ENCODE data around the gene TNS4. TPM values are rescaled to one million over a fixed set of nuclear protein-coding genes. Genes with fewer than 3 reads are reported as not detected.

TNS4 gene
- total RNA-seq, 1 experiment from 2014 or later = not detected

DNA sequence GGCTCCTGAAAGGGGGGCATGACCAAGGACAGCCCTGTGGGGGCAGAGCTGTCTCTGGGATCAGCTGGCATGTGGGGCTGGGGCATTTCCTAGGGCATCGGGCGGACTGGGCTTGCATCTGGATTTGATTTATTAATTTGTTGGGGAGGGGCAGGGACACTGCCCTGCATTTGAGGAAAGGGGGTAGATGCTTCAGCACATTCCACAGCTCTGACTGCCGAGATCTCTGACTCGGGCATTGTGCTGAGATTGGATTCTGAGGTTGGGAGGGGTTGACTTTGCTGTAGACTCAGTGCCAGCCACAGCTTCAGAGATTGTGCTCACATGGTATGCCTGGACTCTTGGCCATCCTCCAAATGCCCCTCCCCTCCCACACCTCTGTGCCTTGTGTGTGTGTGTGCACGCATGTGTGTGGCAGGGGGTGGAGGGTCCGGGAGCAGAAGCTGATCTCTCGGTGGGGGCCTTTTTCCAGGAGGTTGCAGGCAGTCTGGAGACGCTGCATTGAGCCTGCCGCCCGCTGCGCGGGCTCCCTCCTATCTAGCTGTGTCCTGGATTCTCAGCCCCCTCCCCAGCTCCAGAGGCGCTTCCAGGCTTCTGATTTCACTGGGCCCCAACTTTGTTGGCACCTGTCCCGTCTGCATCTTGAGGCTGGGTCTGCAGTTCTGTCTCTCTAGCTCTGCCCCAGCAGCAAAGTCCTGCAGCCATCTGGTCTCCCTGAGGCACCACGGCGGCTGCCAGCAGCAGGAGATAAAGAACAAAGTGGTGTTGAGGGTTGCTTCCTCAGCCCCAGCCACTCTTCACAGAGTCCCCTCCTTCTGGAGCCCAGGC lies 43.2 kb downstream of the TNS4 start:
- peak; percentile 73 for DNase-seq (ENCODE audit: low read depth)

DNA sequence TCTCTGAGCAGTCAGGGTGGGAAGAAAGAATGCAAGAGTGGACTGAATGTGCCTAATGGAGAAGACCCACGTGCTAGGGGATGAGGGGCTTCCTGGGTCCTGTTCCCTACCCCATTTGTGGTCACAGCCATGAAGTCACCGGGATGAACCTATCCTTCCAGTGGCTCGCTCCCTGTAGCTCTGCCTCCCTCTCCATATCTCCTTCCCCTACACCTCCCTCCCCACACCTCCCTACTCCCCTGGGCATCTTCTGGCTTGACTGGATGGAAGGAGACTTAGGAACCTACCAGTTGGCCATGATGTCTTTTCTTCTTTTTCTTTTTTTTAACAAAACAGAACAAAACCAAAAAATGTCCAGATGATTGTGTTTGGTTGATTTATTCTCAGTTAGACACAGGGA lies 44.1 kb downstream of the TNS4 start:
- no peak for DNase-seq (ENCODE audit: low read depth)

DNA sequence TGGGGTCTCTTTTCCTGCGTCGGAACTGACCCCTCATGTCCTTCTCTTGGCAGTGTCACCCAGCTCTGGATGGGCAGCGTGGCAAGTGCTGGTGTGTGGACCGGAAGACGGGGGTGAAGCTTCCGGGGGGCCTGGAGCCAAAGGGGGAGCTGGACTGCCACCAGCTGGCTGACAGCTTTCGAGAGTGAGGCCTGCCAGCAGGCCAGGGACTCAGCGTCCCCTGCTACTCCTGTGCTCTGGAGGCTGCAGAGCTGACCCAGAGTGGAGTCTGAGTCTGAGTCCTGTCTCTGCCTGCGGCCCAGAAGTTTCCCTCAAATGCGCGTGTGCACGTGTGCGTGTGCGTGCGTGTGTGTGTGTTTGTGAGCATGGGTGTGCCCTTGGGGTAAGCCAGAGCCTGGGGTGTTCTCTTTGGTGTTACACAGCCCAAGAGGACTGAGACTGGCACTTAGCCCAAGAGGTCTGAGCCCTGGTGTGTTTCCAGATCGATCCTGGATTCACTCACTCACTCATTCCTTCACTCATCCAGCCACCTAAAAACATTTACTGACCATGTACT lies 44.9 kb downstream of the TNS4 start:
- no peak for DNase-seq (ENCODE audit: low read depth)

DNA sequence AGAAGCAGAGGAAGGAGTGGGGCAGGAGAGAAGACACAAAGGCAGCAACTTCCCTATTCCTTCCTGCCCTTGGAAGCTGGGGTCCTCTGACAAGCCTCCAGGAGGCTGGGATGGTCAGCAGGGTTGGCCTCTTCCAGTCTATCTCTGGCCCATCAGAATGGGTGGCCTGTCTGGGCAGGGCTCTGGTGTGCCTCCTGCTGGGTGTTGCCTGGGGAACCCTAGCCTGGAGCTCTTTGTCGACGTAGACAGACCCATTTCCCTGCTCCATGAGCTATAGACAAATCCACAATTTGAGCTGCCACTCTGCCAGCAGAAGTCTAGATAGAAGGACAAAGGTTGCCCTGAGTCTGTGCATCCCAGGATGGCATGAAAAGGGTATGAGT lies 46.8 kb downstream of the TNS4 start:
- no peak for DNase-seq (ENCODE audit: low read depth)

DNA sequence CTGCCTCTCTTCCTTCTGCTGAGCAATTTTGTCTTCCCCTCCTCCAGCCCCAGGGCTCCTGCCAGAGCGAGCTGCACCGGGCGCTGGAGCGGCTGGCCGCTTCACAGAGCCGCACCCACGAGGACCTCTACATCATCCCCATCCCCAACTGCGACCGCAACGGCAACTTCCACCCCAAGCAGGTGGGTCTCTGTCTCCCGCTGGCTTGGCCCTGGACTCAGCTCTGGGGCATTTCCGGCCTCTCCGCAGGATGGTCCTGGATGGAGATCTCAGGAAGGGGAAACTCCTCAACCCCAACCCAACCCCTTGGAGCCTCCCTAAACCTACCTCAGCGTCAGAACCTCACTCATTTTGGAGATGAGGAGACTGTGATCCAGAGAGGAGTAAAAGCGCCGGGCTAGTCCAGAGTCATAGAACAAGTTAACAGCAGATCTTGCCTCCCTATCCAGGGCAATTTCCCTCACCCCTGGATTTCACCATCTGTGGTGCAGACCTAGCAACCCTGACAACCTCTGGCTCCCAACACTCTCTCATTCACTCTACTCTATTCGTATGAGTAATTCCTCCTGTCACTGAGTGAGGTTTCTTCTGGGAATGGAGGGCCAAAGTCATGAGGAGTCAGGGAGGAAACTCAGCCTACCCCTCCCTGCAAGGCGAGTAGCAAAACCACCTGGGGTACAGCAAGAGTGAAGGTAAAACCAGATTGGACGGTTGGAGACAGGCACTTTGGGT lies 47.4 kb downstream of the TNS4 start:
- DNase-seq (ENCODE audit: low read depth) = peak; percentile 14

DNA sequence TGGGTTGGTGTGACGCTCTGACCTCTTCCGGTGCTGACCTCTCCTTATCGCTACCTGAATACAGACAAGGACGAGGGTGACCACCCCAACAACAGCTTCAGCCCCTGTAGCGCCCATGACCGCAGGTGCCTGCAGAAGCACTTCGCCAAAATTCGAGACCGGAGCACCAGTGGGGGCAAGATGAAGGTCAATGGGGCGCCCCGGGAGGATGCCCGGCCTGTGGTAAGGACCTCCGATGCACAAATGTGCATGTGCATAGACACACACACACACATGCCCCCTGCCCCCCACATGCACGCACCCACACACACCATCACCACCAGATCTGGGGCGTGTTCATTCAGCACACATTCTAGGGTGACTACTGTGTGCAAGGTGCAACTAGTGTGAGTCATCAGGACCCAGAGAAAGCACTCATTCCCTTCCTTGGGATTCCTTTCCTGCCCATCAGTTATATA lies 48.5 kb downstream of the TNS4 start:
- DNase-seq (ENCODE audit: low read depth) = peak; percentile 15

DNA sequence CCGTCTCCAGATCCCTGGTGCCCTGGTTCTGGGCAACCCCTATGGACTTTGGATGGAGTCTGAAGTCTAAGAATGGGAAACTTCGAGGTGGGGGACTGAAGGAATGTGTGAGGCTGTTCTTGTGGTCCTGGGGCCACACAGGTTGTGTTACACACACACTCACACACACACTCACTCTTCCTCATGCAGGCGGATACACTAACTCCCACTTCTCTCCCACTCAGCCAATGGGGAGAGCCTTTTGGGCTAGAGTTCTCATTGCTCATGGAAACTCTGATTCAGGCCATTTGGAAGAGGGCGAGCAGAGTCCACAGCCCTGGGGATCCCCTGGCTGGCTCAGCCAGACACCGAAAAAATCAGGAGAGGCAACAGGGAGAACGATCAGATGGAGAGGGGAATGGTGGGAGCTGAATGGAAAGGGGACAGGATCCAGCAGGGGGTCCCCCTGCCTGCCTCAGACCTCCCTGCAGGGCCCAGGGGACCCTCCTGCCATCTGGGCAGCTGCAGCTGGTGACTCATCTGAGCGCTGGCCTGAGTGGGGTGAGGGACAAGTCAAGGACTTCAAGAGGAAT lies 49.1 kb downstream of the TNS4 start:
- DNase-seq (ENCODE audit: low read depth) = peak; percentile 83

DNA sequence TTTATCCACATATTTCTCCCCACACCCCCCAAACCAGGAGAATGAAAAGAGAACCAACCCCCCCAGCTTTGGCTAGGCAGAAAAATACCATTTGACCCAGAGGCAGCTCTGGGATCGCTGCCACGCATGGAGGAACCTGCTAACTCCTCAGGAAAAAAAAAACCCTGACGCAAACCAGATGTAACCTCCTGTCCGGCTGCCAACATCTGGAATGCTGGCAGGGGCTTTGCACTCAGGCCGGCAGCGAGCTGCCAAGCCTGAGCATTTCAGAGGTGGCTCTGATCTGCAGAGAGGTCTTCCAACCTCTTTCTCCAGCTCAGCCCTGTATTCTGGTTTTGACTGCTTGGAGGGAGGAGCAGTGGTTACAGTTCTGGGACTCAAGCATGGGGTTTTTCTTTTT lies 50.0 kb downstream of the TNS4 start:
- peak; percentile 85 for DNase-seq (ENCODE audit: low read depth)

DNA sequence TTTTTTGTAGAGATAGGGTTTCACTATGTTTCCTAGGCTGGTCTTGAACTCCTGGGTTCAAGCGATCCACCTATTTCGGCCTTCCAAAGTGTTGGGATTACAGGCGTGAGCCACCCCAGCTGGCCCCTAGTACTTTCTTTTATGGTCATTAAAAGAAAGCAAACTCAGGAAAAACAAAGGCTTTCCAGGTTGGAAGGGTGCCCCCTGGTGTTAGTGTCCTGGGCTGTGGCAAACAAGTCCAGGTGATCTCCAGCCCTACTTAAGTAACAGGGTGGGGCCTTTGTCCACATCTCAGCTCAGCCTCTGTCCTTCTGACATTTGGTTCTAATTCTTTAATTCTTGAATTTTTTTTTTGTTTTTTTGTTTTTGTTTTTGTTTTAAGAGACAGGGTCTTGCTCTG lies 51.2 kb downstream of the TNS4 start:
- DNase-seq (ENCODE audit: low read depth) = peak; percentile 23

DNA sequence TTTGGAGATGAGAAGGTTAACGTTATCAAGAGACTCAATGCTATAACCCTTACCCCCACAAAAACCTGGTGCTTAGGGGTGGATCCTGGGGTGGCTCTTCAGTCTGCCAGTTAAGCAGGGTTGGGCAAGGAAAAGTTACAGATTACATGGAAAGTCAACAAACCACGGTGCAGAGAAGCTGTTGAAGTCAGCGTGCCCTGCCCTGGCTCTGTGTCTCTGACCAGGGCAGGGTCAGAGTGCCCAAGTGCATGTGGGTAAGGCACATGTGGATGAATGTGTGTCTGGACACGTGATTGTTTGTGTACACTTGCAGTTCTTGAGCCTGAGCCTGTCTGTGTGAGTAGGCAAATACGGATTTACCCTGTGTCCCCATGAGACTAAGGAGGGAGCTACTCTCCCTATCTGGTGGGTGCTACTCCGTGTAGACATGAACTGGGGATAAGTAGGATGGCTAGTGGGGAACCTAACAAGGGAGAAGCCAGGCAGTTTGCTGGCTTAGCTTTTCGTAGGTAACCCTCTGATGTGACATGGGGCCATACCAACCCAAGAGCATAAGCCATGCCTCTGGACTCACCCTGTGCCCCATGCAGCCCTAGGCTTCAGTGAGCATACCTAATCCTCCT lies 52.7 kb downstream of the TNS4 start:
- DNase-seq (ENCODE audit: low read depth) = no peak

DNA sequence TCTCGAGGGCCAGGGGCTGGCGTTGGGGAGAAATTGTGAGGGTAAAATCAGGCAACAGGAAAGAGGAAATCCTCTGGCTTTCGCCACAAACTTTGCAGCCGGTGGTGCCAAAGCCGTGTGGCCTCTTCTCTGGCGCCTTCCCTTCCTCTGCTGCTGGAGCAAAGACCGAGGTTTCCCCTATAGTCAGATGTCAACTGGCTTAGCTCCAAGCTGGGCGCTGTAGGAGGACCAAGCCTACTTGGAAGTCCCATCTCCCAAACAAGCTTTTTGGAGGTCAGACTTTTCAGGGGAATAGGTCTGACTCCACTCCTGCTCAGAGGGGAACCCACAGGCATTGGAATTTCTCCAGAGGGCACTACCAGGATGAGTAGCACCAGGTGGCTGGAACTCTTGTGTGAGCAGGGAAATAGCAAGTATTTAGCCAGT lies 53.2 kb downstream of the TNS4 start:
- DNase-seq (ENCODE audit: low read depth) = peak; percentile 17

DNA sequence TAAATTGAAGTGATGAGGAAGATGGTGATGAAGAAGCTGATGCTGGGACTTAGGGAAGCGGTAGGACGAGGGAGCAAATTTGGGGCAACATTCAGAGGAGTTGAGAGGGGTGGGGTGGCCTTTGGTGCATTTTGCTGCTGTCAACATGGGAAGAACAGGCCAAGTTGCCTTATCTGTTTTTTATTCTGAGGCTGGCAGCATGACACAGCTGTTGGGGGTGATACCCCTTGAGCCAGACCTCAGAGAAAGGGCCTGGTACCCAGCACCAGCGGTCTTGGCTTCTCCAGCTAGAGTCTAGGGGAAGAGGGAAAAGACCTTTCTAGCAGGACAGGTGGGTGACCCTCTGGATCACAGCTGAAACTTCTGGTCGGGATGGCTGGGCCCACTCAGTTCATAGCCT lies 53.6 kb downstream of the TNS4 start:
- DNase-seq (ENCODE audit: low read depth) = no peak

DNA sequence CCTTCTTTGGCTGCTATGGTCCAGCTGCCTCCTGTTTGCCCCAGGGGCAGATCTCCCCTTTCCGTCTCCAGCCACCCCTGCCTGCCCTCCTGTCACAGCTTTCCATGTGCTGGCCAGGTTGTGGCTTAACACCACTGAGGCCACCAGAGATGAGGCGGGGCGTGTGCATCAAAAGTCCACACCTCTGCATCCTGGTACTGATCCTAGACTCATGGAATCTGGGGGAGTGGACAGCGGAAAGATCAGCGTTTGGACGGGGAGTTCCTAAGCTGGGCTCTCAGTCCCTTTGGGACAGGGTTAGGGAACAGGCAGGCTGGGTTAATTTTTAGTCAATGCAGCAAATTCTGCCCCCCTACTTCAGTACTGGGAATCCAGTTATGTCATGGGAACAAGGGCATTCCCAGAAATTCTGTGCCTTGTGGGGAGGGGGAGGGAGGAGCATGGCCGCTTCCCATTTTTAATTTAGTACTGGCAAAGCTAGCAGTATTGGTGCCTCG lies 54.2 kb downstream of the TNS4 start:
- DNase-seq (ENCODE audit: low read depth) = no peak

DNA sequence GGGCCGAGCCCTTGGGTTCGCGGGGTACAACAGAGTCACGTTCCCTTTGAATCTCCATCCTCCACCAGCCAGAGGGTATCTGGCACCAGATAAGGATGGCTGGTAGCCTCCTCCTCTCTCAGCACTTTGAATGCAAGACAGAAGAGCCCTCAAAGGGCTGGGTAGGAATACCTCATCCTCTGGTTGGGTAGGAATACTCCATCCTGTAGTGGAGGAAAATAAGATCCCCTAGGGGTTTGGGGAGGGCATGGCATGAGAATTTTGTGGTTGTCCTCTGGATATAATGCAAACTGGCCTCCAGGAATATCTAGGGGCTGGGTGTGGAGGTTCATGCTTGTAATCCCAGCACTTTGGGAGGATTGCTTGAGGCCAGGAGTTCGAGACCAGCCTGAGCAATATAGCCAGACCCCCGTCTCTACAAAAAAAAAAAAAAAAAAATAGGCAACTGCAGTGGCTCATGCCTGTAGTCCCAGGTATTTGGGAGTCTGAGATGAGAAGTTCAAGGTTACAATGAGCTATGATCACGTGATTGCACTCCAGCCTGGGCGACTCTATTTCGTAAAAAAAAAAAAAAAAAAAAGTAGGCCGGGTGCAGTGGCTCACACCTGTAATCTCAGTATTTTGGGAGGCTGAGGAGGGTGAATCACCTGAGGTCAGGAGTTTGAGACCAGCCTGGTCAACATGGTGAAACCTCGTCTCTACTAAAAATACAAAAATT lies 55.5 kb downstream of the TNS4 start:
- no peak for DNase-seq (ENCODE audit: low read depth)

DNA sequence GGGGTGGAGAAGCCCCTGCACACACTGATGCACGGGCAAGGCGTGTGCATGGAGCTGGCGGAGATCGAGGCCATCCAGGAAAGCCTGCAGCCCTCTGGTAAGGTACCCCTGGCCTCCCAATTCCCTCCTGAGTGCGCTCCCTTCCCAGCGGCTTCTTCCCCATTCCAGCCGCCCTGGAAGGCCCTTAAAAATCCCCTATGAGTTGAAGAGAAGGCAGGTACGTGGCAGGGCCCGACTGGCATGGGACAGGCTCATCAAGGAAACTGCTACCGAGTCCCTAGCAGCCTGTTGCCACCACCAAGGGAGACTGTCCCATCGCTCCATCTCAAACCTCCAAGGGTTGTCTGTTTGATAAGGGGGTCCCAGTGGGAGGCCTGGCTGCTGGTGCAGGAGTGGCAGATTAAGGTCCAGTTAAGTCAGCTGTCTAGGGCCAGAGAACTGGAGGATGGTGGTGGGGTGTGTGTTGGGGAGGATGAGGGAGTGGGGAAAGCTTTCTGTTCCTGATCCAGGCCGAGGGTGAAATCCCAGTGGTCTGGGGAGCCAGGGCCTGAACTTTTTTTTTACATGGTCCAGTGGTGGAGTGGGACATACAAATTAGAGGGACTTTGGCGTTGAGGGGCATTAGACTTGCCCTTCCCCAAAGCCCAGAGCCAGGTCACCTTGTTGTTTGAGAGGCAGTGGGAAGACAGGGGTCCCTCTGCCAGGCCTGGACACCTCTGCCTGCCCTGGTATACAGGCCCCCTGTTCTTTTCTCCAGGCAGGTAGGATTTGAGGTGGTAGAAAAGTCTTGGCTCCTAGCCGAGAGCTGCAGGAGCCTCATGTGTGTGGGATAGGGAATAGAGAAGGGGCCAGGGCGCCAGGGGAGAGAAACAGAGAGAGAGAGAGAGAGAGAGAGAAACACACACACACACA lies 57.2 kb downstream of the TNS4 start:
- no peak for DNase-seq (ENCODE audit: low read depth)

DNA sequence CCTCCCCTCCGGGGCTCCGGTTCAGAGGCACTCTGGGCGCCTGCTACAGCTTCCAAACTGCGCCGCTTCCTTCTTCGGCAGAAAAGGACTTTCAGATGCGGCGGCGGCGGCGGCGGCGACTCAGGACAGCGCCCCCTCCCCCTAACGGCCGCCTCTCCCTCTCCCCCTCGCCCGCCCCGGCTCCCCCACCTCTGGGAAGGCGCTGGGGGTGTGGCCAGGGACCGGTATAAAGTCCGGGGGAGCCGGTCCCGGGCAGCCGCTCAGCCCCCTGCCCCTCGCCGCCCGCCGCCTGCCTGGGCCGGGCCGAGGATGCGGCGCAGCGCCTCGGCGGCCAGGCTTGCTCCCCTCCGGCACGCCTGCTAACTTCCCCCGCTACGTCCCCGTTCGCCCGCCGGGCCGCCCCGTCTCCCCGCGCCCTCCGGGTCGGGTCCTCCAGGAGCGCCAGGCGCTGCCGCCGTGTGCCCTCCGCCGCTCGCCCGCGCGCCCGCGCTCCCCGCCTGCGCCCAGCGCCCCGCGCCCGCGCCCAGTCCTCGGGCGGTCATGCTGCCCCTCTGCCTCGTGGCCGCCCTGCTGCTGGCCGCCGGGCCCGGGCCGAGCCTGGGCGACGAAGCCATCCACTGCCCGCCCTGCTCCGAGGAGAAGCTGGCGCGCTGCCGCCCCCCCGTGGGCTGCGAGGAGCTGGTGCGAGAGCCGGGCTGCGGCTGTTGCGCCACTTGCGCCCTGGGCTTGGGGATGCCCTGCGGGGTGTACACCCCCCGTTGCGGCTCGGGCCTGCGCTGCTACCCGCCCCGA lies 58.0 kb downstream of the TNS4 start, which contains the start of gene IGFBP4:
Gene IGFBP4 (plus strand): TSS at position 255 of the 792 bp plus-strand sequence. CDS start 286 bp downstream, at position 541.
- DNase-seq (ENCODE audit: low read depth) = peak; percentile 60

DNA sequence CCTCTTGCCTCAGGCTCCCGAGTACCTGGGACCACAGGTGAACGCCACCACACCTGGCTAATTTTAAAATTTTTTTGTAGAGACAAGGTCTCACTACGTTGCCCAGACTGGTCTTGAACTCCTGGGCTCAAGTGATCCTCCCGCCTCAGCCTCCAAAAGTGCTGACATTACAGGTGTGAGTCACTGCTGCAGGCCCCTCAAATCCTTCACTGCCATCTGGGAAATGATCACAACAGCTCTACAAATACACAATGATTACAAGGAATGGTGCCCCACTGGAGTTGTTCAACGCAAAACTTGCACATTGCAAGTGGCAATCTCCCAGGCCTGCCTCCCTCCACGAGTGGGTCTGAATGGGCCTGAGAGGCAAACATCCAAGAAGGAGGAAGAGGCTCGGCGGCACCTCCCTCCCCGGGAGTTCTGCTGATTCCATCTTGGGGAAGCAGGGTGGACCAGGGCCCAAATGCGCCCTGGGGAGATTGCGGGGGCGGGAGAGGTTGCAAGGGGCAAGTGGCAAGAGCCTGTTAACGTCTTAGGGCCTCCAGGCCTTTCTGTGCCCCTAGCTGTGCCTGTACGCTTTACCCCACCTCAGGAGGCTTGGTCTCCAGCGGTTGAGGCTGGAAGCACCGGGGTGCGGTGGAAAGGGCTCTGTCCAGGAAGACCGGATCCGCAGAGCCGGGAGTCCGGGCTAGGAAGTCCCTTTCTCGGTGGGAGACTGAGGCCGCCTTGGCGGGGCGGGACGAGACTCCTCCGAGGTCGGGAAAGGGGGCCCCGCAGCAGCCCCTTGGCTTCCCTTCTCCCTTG lies 58.8 kb downstream of the TNS4 start:
- peak; percentile 26 for DNase-seq (ENCODE audit: low read depth)

DNA sequence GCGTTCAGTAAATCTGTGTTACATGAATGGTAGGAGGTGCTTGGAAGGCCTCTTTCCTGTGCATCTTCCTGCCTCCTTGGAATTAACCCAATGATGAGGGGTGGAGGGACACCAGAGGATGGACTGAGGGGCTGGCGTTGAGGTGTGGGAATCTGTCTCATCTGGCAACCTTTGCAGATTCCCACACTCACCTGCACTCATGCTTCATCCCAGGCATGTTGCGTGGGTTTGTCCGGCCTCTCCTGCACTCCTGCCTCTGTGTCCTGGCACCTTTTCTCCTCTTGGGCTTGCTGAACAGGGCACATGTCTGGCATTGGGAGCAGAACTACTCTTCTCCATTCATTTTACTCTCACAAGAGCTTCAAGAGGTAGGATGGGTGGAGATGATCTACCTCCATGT lies 61.3 kb downstream of the TNS4 start:
- no peak for DNase-seq (ENCODE audit: low read depth)
